ENCODE measurements around the gene DLGAP1. TPM values are rescaled to one million over a fixed set of nuclear protein-coding genes. Genes with fewer than 3 reads are reported as not detected.

DLGAP1 gene
- total RNA-seq, 1 experiment from 2014 or later: 0.39 TPM

GRCh38 chr18:3713166-3713565 lies 741.9 kb downstream of the DLGAP1 start:
- Histone ChIP-seq H3K27ac (ENCODE audit: low read depth, low read length) (no peak overlapping the region), H3K36me3 (ENCODE audit: control insufficient read depth in 1 of 2, insufficient read depth in 2 of 2, low read length in 2 of 2) (no peaks in the 10 kb centered on the region), H3K9me3 (ENCODE audit: control insufficient read depth in 1 of 2, insufficient read depth in 1 of 2, low read depth in 1 of 2, low read length in 2 of 2) (no peaks in the 10 kb centered on the region), H3K9me2 (ENCODE audit: insufficient read depth) (no peaks in the 10 kb centered on the region), H3K9ac (ENCODE audit: low read length) (no peak overlapping the region), H3K4me3 (replicated peaks in 1 of 2; ENCODE audit: low read depth in 1 of 2, low read length in 2 of 2) (no peak overlapping the region), H2AFZ (ENCODE audit: low read depth, low read length, poor library complexity, severe bottlenecking) (no peak overlapping the region), H3K4me1 (ENCODE audit: control insufficient read depth in 1 of 2, insufficient read depth in 2 of 2, low read length in 2 of 2) (peaks cover 4 to 6% of the 10 kb centered on the region in 2 experiments; a peak in 2 of 4 replicates), H3K79me2 (ENCODE audit: insufficient read depth, low read length) (no peaks in the 10 kb centered on the region), H4K20me1 (ENCODE audit: insufficient read depth) (no peaks in the 10 kb centered on the region), H3K27me3 (ENCODE audit: insufficient read depth, low read length) (no peaks in the 10 kb centered on the region), H3K4me2 (ENCODE audit: low read length) (no peak overlapping the region)
- ChIA-PET RAD21 (ENCODE audit: low non-redundant PET in 1 of 2, low total read pairs in 2 of 2, uncharacterized antibody in 2 of 2, unreplicated experiment in 2 of 2) (no interaction called here), POLR2A (no interaction called here), CTCF (interaction anchor here (1.7 kb wide), 1 partner anchor 9 kb away, joined by 4 read pairs; no protein-coding TSS in a partner anchor)
- TF ChIP-seq SP1 (IDR thresholded peaks at IDR 0.05; ENCODE audit: low read depth) (no peak), CEBPB (IDR thresholded peaks at IDR 0.05; ENCODE audit: low read depth) (no peak)
- DNase-seq (ENCODE audit: low read depth, low spot score): no peak
- intact Hi-C loops (cut with micrococcal nuclease): no loop called here
- BruUV-seq (replicated peaks): no TSS peak
- ATAC-seq: no peak

DNA sequence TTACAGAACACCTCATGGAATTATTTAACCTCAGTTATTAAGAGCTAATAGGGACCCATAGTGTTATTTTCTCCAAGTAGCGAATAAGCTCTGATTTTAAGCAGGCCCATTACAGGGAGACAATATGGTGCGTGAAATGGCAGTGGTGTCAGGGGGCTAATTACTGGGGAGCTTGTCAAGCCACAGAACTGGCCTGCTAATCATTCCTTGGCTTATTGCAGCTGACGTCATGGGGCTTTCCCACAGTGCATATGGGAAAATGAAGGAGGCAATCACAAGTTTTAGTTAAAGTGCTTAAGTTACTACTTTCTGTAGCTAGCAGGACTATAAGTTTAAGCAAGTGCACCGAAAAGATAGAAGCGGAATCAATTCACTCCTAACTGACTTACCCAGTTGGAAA lies 742.6 kb downstream of the DLGAP1 start:
- intact Hi-C loops (cut with micrococcal nuclease): no loop called here
- H3K9me2 ChIP-seq (ENCODE audit: insufficient read depth): no peaks in the 10 kb centered on the region
- no peaks in the 10 kb centered on the region for H3K9me3 ChIP-seq (ENCODE audit: control insufficient read depth in 1 of 2, insufficient read depth in 1 of 2, low read depth in 1 of 2, low read length in 2 of 2)
- ChIA-PET POLR2A (no interaction called here), CTCF (interaction anchor here (1.7 kb wide), 1 partner anchor 9 kb away, joined by 4 read pairs; no protein-coding TSS in a partner anchor), RAD21 (ENCODE audit: low non-redundant PET in 1 of 2, low total read pairs in 2 of 2, uncharacterized antibody in 2 of 2, unreplicated experiment in 2 of 2) (no interaction called here)
- H3K27ac ChIP-seq (ENCODE audit: low read depth, low read length): no peak overlapping the region
- no peak overlapping the region for H3K4me3 ChIP-seq (replicated peaks in 1 of 2; ENCODE audit: low read depth in 1 of 2, low read length in 2 of 2)
- no TSS peak for BruUV-seq (replicated peaks)
- no peak for DNase-seq (ENCODE audit: low read depth, low spot score)
- no peak overlapping the region for H3K4me2 ChIP-seq (ENCODE audit: low read length)
- no peaks in the 10 kb centered on the region for H3K36me3 ChIP-seq (ENCODE audit: control insufficient read depth in 1 of 2, insufficient read depth in 2 of 2, low read length in 2 of 2)
- H2AFZ ChIP-seq (ENCODE audit: low read depth, low read length, poor library complexity, severe bottlenecking): no peak overlapping the region
- ATAC-seq: no peak
- H4K20me1 ChIP-seq (ENCODE audit: insufficient read depth): no peaks in the 10 kb centered on the region
- no peak overlapping the region for H3K9ac ChIP-seq (ENCODE audit: low read length)
- H3K27me3 ChIP-seq (ENCODE audit: insufficient read depth, low read length): no peaks in the 10 kb centered on the region
- H3K79me2 ChIP-seq (ENCODE audit: insufficient read depth, low read length): no peaks in the 10 kb centered on the region
- H3K4me1 ChIP-seq (ENCODE audit: control insufficient read depth in 1 of 2, insufficient read depth in 2 of 2, low read length in 2 of 2): peaks cover 4 to 6% of the 10 kb centered on the region in 2 experiments; a peak in 2 of 4 replicates
- TF ChIP-seq ELF1 (IDR thresholded peaks at IDR 0.05; ENCODE audit: borderline replicate concordance, low read depth): no peak
- TF ChIP-seq YY1 (IDR thresholded peaks at IDR 0.05; ENCODE audit: extremely low read depth, insufficient replicate concordance, low read depth, low read length): no peak
- TF ChIP-seq POLR2A (IDR thresholded peaks at IDR 0.05; ENCODE audit: borderline replicate concordance, extremely low read depth, insufficient read depth, insufficient read length): no peak
- TF ChIP-seq, protein P1, sequence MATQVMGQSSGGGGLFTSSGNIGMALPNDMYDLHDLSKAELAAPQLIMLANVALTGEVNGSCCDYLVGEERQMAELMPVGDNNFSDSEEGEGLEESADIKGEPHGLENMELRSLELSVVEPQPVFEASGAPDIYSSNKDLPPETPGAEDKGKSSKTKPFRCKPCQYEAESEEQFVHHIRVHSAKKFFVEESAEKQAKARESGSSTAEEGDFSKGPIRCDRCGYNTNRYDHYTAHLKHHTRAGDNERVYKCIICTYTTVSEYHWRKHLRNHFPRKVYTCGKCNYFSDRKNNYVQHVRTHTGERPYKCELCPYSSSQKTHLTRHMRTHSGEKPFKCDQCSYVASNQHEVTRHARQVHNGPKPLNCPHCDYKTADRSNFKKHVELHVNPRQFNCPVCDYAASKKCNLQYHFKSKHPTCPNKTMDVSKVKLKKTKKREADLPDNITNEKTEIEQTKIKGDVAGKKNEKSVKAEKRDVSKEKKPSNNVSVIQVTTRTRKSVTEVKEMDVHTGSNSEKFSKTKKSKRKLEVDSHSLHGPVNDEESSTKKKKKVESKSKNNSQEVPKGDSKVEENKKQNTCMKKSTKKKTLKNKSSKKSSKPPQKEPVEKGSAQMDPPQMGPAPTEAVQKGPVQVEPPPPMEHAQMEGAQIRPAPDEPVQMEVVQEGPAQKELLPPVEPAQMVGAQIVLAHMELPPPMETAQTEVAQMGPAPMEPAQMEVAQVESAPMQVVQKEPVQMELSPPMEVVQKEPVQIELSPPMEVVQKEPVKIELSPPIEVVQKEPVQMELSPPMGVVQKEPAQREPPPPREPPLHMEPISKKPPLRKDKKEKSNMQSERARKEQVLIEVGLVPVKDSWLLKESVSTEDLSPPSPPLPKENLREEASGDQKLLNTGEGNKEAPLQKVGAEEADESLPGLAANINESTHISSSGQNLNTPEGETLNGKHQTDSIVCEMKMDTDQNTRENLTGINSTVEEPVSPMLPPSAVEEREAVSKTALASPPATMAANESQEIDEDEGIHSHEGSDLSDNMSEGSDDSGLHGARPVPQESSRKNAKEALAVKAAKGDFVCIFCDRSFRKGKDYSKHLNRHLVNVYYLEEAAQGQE (IDR thresholded peaks at IDR 0.05; ENCODE audit: low read depth): no peak
- no peak for TF ChIP-seq ZBTB33 (IDR thresholded peaks at IDR 0.05; ENCODE audit: extremely low read depth, insufficient replicate concordance, low read length)
- no peak for TF ChIP-seq RAD21 (IDR thresholded peaks at IDR 0.05; ENCODE audit: low read depth)
- TF ChIP-seq EZH2 (IDR thresholded peaks at IDR 0.05): no peak
- TF ChIP-seq, protein P2, sequence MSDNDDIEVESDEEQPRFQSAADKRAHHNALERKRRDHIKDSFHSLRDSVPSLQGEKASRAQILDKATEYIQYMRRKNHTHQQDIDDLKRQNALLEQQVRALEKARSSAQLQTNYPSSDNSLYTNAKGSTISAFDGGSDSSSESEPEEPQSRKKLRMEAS (IDR thresholded peaks at IDR 0.05): no peak
- no peak for TF ChIP-seq FOSL1 (IDR thresholded peaks at IDR 0.05; ENCODE audit: low read depth)
- TF ChIP-seq EGR1 (IDR thresholded peaks at IDR 0.05; ENCODE audit: low read depth): no peak
- TF ChIP-seq, protein P3, sequence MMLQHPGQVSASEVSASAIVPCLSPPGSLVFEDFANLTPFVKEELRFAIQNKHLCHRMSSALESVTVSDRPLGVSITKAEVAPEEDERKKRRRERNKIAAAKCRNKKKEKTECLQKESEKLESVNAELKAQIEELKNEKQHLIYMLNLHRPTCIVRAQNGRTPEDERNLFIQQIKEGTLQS (IDR thresholded peaks at IDR 0.05): no peak
- TF ChIP-seq JUND (IDR thresholded peaks at IDR 0.05): no peak
- TF ChIP-seq SP1 (IDR thresholded peaks at IDR 0.05; ENCODE audit: low read depth): no peak
- no peak for TF ChIP-seq TCF7L2 (IDR thresholded peaks at IDR 0.05; ENCODE audit: borderline replicate concordance, extremely low read depth, insufficient read depth, insufficient read length)
- no peak for TF ChIP-seq ZNF274 (IDR thresholded peaks at IDR 0.05; ENCODE audit: low read depth, low read length)
- no peak for TF ChIP-seq SIN3A (IDR thresholded peaks at IDR 0.05; ENCODE audit: low read depth)

All from HCT116 (cell line).